Skeletal muscle satellite cell (primary cell): Measurements from ENCODE around the gene DDO.

Experiments
- H3K27me3 ChIP-seq: 2 replicates; pipeline ENCODE4 v1.7.0; 2013; ENCODE audit warnings: low read length; ENCODE audit not compliant: control insufficient read depth, insufficient read depth
- H3K36me3 ChIP-seq: 2 replicates; pipeline ENCODE4 v1.7.0; 2013; ENCODE audit warnings: mild to moderate bottlenecking, control low read depth, low read length; ENCODE audit not compliant: insufficient read depth
- H3K4me1 ChIP-seq: 2 replicates; pipeline ENCODE4 v1.7.0; 2013; ENCODE audit warnings: low read length; ENCODE audit not compliant: control insufficient read depth, insufficient read depth
- H3K4me2 ChIP-seq: 2 replicates; pipeline ENCODE4 v1.7.0; 2013; ENCODE audit warnings: mild to moderate bottlenecking, low read length
- H3K4me3 ChIP-seq: 2 replicates; pipeline ENCODE4 v1.7.0; 2013; ENCODE audit warnings: low read length
- H3K9ac ChIP-seq: 2 replicates; pipeline ENCODE4 v1.7.0; 2013; ENCODE audit warnings: mild to moderate bottlenecking, low read depth, low read length, moderate library complexity
- H3K9me3 ChIP-seq: replicated peaks from 2 replicates; pipeline ENCODE4 v1.7.0; 2013; ENCODE audit warnings: mild to moderate bottlenecking, control low read depth, low read length

The DDO gene

GRCh38 chr6:110440026-110440425, 24.7 kb upstream of the DDO start:
- H3K9ac ChIP-seq, result no peak overlapping the region
- H3K4me2 ChIP-seq, result no peak overlapping the region
- no peak overlapping the region for H3K4me3 ChIP-seq
- H3K27me3 ChIP-seq, result peaks cover 34% of the 10 kb centered on the region
- H3K36me3 ChIP-seq, result no peaks in the 10 kb centered on the region
- H3K4me1 ChIP-seq, result no peaks in the 10 kb centered on the region
- H3K9me3 ChIP-seq, result no peaks in the 10 kb centered on the region

GRCh38 chr6:110439356-110439755, 24.0 kb upstream of the DDO start:
- H3K4me2 ChIP-seq, result no peak overlapping the region
- H3K36me3 ChIP-seq, result no peaks in the 10 kb centered on the region
- no peaks in the 10 kb centered on the region for H3K4me1 ChIP-seq
- no peaks in the 10 kb centered on the region for H3K9me3 ChIP-seq
- H3K9ac ChIP-seq, result no peak overlapping the region
- peaks cover 33% of the 10 kb centered on the region for H3K27me3 ChIP-seq
- no peak overlapping the region for H3K4me3 ChIP-seq

GRCh38 chr6:110434961-110435602, 19.7 kb upstream of the DDO start:
- Histone ChIP-seq H3K27me3 (peaks cover 37% of the 10 kb centered on the region), H3K4me1 (no peaks in the 10 kb centered on the region), H3K9ac (no peak overlapping the region), H3K9me3 (no peaks in the 10 kb centered on the region), H3K4me3 (no peak overlapping the region), H3K36me3 (no peaks in the 10 kb centered on the region), H3K4me2 (no peak overlapping the region)

- H3K36me3 ChIP-seq, result no peaks in the 10 kb centered on the region
- no peak overlapping the region for H3K4me2 ChIP-seq
- H3K9me3 ChIP-seq, result no peaks in the 10 kb centered on the region
- no peaks in the 10 kb centered on the region for H3K4me1 ChIP-seq
- no peak overlapping the region for H3K4me3 ChIP-seq
- peaks cover 49% of the 10 kb centered on the region for H3K27me3 ChIP-seq
- no peak overlapping the region for H3K9ac ChIP-seq
Observed at GRCh38 chr6:110432285-110432900, 17.0 kb upstream of the DDO start.

GRCh38 chr6:110430741-110431140, 15.4 kb upstream of the DDO start:
- Histone ChIP-seq H3K4me2 (no peak overlapping the region), H3K4me3 (no peak overlapping the region), H3K27me3 (peaks cover 58% of the 10 kb centered on the region), H3K9ac (no peak overlapping the region), H3K4me1 (no peaks in the 10 kb centered on the region), H3K9me3 (no peaks in the 10 kb centered on the region), H3K36me3 (no peaks in the 10 kb centered on the region)

DNA sequence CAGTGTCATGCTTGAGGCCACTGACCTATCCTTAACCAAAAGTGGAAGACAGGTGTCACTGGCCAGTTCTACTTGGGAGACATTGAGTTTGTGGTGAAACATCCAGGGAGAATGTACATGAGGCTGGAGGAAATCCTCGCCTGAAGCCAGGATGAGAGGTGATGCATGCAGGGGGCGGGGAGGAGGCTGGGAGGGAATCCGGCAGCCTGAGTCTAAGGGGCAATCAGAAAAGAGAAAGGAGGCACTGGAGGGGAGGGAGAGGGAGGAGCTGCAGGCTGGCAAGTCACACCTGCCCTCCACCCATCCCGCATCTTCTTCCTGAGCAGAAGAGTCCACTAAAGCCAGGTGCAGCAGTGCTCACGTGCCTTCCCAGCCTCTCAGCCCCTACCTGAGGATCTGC, 14.9 kb upstream of the DDO start:
- H3K9ac ChIP-seq, result no peak overlapping the region
- no peaks in the 10 kb centered on the region for H3K9me3 ChIP-seq
- no peak overlapping the region for H3K4me3 ChIP-seq
- H3K27me3 ChIP-seq, result peaks cover 63% of the 10 kb centered on the region
- no peaks in the 10 kb centered on the region for H3K36me3 ChIP-seq
- no peaks in the 10 kb centered on the region for H3K4me1 ChIP-seq
- no peak overlapping the region for H3K4me2 ChIP-seq

DNA sequence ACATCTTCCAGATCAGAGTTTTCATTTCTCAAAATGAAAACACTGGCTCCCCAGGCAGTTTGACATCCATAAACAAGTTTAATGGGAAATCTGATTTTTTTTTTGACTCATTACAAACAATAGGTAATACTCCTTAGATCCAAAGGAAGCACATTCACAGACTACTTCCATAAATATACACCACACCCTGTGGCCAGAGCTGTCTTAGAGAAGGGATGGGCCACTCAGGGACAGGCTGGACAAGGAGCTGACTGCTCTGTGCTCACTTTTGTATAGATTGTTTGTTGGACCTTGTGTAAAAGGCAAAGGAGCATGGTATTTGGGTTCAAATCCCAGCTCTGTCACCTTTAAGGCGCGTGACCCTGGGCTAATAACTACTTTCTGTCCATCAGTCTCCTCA, 12.8 kb upstream of the DDO start:
- H3K4me3 ChIP-seq, result no peak overlapping the region
- no peaks in the 10 kb centered on the region for H3K9me3 ChIP-seq
- no peaks in the 10 kb centered on the region for H3K4me1 ChIP-seq
- peaks cover 72% of the 10 kb centered on the region for H3K27me3 ChIP-seq
- no peak overlapping the region for H3K4me2 ChIP-seq
- no peak overlapping the region for H3K9ac ChIP-seq
- H3K36me3 ChIP-seq, result no peaks in the 10 kb centered on the region

DNA sequence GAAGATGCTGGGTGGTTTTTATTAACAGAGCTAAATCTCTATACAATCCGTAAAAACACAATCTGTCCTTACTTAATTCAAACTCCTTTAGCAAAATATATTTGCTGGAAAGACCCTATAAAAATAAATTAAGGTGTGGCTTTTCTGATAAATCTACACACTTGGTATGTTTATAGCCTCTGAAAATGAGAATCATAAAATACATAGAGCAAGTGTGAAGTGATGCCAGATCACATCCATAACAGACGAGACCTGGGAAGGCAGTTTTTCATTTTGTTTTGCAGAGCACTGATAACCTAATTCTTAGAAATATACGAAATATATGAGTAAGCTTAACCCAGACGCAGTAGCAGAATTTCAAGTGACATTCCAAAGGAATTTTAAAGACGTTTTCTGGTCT, 10.4 kb upstream of the DDO start:
- H3K27me3 ChIP-seq, result peaks cover 56% of the 10 kb centered on the region
- H3K9me3 ChIP-seq, result no peaks in the 10 kb centered on the region
- H3K4me2 ChIP-seq, result no peak overlapping the region
- no peaks in the 10 kb centered on the region for H3K36me3 ChIP-seq
- H3K4me1 ChIP-seq, result no peaks in the 10 kb centered on the region
- no peak overlapping the region for H3K9ac ChIP-seq
- no peak overlapping the region for H3K4me3 ChIP-seq

DNA sequence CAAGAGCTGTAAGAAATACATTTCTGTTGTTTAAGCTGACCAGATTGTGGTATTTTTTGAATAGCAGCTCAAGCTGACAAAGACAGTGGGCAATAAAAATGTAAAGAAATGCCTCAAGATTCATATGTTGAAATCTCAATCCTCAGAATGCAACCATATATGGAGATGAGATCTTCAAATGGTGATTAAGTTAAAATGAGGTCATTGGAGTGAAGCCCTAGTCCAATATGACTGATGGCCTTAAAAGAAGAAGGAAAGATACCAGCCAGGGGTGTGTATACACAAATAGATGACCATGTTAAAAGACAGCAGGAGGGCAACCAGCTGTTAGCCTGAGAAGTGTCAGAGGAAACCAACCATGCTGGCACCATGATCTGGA, 7.1 kb upstream of the DDO start:
- Histone ChIP-seq H3K9ac (no peak overlapping the region), H3K4me2 (no peak overlapping the region), H3K27me3 (peaks cover 44% of the 10 kb centered on the region), H3K9me3 (no peaks in the 10 kb centered on the region), H3K36me3 (no peaks in the 10 kb centered on the region), H3K4me1 (no peaks in the 10 kb centered on the region), H3K4me3 (no peak overlapping the region)

- Histone ChIP-seq H3K4me1 (no peaks in the 10 kb centered on the region), H3K4me2 (no peak overlapping the region), H3K4me3 (no peak overlapping the region), H3K9ac (no peak overlapping the region), H3K36me3 (no peaks in the 10 kb centered on the region), H3K9me3 (no peaks in the 10 kb centered on the region), H3K27me3 (peaks cover 44% of the 10 kb centered on the region)
Observed at GRCh38 chr6:110421749-110422443, 6.5 kb upstream of the DDO start.

GRCh38 chr6:110419028-110419739, 3.8 kb upstream of the DDO start:
- Histone ChIP-seq H3K4me3 (no peak overlapping the region), H3K4me1 (peaks cover 20% of the 10 kb centered on the region), H3K9ac (no peak overlapping the region), H3K9me3 (no peaks in the 10 kb centered on the region), H3K4me2 (no peak overlapping the region), H3K27me3 (peaks cover 24% of the 10 kb centered on the region), H3K36me3 (no peaks in the 10 kb centered on the region)
